Ascending aorta (tissue), 2 donors: ENCODE data around the gene DDX6. TPM values are rescaled to one million over a fixed set of nuclear protein-coding genes. Genes with fewer than 3 reads are reported as not detected.
"Not testable (repeated sequence)": the region's sequence is repeated elsewhere in the genome, so short reads cannot be mapped to it uniquely, and the experiment has no call there.

Experiments
- DNase-seq, 2 donors: peaks; one replicate each; pipeline ENCODE4 v3.0.0-alpha.2; 2019; ENCODE audit warnings: low spot score in 2 of 2
- H3K27ac ChIP-seq, 2 donors: fragments of 200-600 bp; sonication (generic); one replicate each; pipeline ENCODE4 v1.5.1; 2016 to 2017; ENCODE audit warnings: mild to moderate bottlenecking in 1 of 2
- H3K27me3 ChIP-seq: fragments of 200-600 bp; sonication (generic); one replicate; pipeline ENCODE4 v1.5.1; 2017
- H3K36me3 ChIP-seq, 2 donors: fragments of 200-600 bp; sonication (generic); one replicate each; pipeline ENCODE4 v1.5.1; 2016
- H3K4me1 ChIP-seq, 2 donors: fragments of 200-600 bp; sonication (generic); one replicate each; pipeline ENCODE4 v1.5.1; 2016 to 2017; ENCODE audit warnings: mild to moderate bottlenecking in 1 of 2
- H3K4me3 ChIP-seq, 2 donors: fragments of 200-600 bp; sonication (generic); one replicate each; pipeline ENCODE4 v1.5.1; 2016 to 2017; ENCODE audit warnings: mild to moderate bottlenecking in 1 of 2
- H3K9me3 ChIP-seq, 2 donors: fragments of 200-600 bp; sonication (generic); one replicate each; pipeline ENCODE4 v1.5.1; 2016
- intact Hi-C: fragments of 100-400 bp; cut with DNase I; formaldehyde crosslinking; loops from one replicate; pipeline ENCODE4 v1.15.1; 2023
- total RNA-seq: library from RNA; depleted of rRNA; stranded (reverse); fragments of >200 nt; gene quantifications from one replicate; pipeline ENCODE4 v1.1.0, GENCODE V29; 2016
- TF ChIP-seq, protein P1 (sequence below), 3 experiments: fragments of 200-600 bp in 2 of 3; fragments of 450-650 bp in 1 of 3; sonication (generic) in 2 of 3; IDR thresholded peaks; one replicate each; pipeline ENCODE4 v1.5.1; 2016 to 2019; ENCODE audit warnings: antibody characterized with exemption in 3 of 3, mild to moderate bottlenecking in 1 of 3, moderate library complexity in 1 of 3

Gene DDX6
- total RNA-seq, 1 donor from 2014 or later: 25.9 TPM

DNA sequence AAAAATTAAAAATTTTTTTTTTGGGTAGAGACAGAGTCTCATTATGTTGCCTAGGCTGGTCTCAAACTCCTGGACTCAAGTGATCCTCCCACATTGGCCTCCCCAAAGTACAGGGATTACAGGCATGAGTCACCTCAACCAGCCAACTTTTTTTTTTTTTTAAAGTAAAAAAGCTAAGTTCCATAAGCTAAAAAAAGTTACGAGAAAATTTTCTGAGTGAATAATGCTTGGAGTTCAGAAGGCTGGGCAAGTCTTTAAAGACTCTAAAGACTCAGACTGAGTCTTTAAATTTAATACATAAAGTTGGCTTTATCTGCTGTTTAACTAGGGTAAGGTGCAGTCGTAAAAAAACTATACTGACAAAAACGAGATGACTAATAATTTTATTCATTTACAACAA is 5.6 kb downstream of the DDX6 start:
- Histone ChIP-seq H3K36me3 (peaks cover 20 to 34% of the 10 kb centered on the region in 2 donors), H3K27ac (peak overlapping the region; percentile 1 to 63), H3K27me3 (no peaks in the 10 kb centered on the region), H3K9me3 (no peaks in the 10 kb centered on the region), H3K4me3 (peak overlapping the region; percentile 0 to 12), H3K4me1 (peaks cover 14 to 49% of the 10 kb centered on the region in 2 donors)
- no peak for DNase-seq
- TF ChIP-seq, protein P1, sequence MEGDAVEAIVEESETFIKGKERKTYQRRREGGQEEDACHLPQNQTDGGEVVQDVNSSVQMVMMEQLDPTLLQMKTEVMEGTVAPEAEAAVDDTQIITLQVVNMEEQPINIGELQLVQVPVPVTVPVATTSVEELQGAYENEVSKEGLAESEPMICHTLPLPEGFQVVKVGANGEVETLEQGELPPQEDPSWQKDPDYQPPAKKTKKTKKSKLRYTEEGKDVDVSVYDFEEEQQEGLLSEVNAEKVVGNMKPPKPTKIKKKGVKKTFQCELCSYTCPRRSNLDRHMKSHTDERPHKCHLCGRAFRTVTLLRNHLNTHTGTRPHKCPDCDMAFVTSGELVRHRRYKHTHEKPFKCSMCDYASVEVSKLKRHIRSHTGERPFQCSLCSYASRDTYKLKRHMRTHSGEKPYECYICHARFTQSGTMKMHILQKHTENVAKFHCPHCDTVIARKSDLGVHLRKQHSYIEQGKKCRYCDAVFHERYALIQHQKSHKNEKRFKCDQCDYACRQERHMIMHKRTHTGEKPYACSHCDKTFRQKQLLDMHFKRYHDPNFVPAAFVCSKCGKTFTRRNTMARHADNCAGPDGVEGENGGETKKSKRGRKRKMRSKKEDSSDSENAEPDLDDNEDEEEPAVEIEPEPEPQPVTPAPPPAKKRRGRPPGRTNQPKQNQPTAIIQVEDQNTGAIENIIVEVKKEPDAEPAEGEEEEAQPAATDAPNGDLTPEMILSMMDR (IDR thresholded peaks at IDR 0.05): no peak
- intact Hi-C loops: no loop called here

DNA sequence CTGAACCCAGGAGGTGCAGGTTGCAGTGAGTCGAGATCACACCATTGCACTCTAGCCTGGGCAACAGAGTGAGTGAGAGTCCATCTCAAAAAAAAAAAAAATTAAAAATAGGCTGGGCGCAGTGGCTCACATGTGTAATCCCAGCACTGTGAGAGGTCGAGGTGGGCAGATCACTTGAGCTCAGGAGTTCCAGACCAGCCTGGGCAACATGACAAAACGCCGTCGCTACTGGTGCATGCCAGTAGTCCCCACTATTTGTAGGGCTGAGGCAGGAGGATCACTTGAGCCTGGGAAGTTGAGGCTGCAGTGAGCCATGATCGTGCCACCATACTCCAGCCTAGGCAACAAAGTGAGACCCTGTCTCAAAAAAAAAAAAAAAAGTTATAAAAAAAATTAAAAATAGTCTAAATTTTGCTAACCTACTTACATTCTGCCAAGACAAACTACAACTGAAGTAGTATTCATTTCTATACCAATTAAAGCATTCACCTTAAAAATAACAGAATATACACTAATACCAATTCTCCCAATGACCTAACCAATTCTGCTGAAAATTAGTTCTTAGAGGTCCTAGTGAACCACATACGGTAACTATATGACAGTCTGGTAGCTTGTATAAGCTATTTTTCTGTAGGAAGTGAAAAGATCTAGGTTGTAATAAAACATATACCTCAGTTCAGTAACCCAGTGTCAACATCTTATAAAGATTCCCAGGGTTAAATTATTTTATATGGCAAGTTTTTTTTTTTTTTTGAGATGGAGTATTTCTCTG is 7.1 kb downstream of the DDX6 start:
- Histone ChIP-seq H3K9me3 (no peaks in the 10 kb centered on the region), H3K27ac (peak overlapping the region in 1 of 2 donors; percentile 11), H3K36me3 (peaks cover 34 to 48% of the 10 kb centered on the region in 2 donors), H3K27me3 (no peaks in the 10 kb centered on the region), H3K4me3 (peak overlapping the region in 1 of 2 donors; percentile 23), H3K4me1 (peaks cover 14 to 51% of the 10 kb centered on the region in 2 donors)
- intact Hi-C loops: no loop called here
- TF ChIP-seq, protein P1 (IDR thresholded peaks at IDR 0.05): no peak
- no peak for DNase-seq

DNA sequence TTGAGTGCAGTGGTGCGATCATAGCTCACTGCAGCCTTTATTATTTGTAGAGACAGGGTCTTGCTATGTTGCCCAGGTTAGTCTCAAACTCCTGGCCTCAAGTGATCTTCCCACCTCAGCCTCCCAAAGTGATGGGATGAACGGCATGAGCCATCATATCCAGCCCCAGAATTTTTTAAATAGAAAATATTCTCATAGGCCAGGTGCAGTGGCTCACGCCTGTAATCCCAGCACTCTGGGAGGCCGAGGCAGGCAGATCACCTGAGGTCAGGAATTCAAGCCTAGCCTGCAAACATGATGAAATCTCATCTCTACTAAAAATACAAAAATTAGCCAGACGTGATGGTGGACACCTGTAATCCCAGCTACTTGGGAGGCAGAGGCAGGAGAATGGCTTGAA is 7.6 kb downstream of the DDX6 start:
- intact Hi-C loops, H3K9me3 ChIP-seq, DNase-seq, H3K27me3 ChIP-seq: not testable (repeated sequence)
- Histone ChIP-seq H3K4me1 (peaks cover 14 to 48% of the 10 kb centered on the region in 2 donors), H3K4me3 (peak overlapping the region in 1 of 2 donors; percentile 23), H3K36me3 (peaks cover 40 to 54% of the 10 kb centered on the region in 2 donors), H3K27ac (peak overlapping the region in 1 of 2 donors; percentile 11)

DNA sequence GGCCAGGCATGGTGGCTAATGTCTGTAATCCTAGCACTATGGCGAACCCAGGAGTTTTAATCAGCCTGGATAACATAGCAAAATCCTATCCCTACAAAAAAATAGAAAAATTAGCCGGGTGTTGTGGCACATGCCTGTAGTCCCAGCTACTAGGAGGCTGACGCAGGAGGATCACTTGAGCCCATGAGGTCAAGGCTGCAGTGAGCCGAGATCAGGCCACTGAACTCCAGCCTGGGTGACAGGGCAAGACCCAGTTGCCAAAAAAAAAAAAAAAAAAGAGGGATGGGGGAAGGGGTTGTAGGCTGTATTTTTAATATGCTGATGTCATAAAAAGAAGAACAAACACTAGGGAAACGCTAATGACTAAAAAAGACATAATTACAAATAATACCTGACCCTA is 12.1 kb downstream of the DDX6 start:
- intact Hi-C loops: no loop called here
- Histone ChIP-seq H3K4me3 (no peak overlapping the region), H3K4me1 (peaks cover 3 to 25% of the 10 kb centered on the region in 2 donors), H3K36me3 (peaks cover 66 to 84% of the 10 kb centered on the region in 2 donors), H3K9me3 (no peaks in the 10 kb centered on the region), H3K27me3 (no peaks in the 10 kb centered on the region), H3K27ac (no peak overlapping the region)
- TF ChIP-seq, protein P1 (IDR thresholded peaks at IDR 0.05): no peak
- DNase-seq: no peak

DNA sequence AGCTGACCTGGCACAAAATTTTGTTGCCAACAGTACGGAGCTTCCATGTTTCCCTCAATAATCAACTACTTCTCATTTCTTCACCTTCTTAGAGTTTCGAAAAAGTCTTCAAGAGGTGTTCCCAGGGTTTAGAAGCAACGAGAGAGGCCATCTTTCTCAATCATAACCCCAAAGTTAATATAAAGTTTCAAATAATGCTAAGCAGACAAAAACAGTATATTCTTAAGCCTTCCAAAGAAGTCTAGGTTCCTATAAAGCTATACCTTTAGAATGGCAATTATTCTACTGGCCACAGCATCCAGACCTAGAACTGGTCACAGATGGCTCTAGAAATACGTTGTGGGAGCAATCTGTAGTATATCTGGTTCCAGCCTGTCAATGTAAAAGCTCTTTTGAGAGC is 16.9 kb downstream of the DDX6 start:
- no peak for DNase-seq
- no peaks in the 10 kb centered on the region for H3K27me3 ChIP-seq
- peaks cover 42 to 51% of the 10 kb centered on the region in 2 donors for H3K36me3 ChIP-seq
- intact Hi-C loops: loop anchor here (5.0 kb wide), 1 partner anchor 82 kb away; no protein-coding TSS in a partner anchor
- H3K9me3 ChIP-seq: no peaks in the 10 kb centered on the region
- TF ChIP-seq, protein P1 (IDR thresholded peaks at IDR 0.05): no peak
- peak overlapping the region in 1 of 2 donors; percentile 32 for H3K27ac ChIP-seq
- no peak overlapping the region for H3K4me3 ChIP-seq
- H3K4me1 ChIP-seq: peaks cover 0 to 52% of the 10 kb centered on the region in 2 donors

DNA sequence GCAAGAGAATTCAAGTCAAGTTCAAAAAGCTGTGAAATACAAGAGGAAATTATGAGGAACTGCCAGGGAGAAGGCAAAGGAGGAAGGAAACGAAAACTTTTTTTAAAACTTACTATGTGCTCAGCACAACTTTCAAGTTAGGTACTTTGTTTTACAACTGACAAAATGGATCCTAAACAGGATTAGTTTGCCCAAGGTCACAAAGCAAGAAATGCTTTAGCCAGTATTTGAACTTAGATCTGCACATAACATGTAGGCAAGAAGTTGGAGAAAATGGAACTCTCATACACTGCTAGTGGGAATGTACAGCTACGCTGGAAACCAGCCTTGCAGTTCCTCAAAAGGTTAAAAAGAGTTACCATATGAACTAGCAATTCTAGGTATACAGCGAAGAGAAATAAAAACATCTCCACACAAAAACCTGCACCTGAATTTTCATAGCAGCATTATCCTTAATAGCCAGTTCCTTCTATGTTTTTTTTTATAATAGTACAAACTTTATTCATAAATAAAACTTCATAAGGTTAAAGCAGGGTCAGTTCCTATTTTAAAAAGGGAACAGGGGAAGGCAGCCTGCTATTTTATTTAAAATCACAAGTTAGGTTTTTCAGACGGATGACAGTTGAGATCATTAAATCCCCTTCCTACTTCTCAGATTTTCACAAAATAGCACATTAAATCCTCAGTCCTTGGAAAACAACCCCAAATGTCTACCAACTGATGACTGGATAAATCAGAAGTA is 19.2 kb downstream of the DDX6 start:
- H3K9me3 ChIP-seq: no peaks in the 10 kb centered on the region
- intact Hi-C loops: loop anchor here (5.0 kb wide), 1 partner anchor 79 kb away; no protein-coding TSS in a partner anchor
- peak overlapping the region; percentile 15 to 19 for H3K27ac ChIP-seq
- TF ChIP-seq, protein P1 (IDR thresholded peaks at IDR 0.05): no peak
- peaks cover 19 to 37% of the 10 kb centered on the region in 2 donors for H3K36me3 ChIP-seq
- H3K4me1 ChIP-seq: peaks cover 7 to 68% of the 10 kb centered on the region in 2 donors
- DNase-seq: no peak
- H3K27me3 ChIP-seq: no peaks in the 10 kb centered on the region
- peak overlapping the region in 1 of 2 donors; percentile 5 for H3K4me3 ChIP-seq
